Activated CD4-positive, alpha-beta T cell treated with anti-CD3 and anti-CD28 coated beads, Interleukin-10, Interleukin-2, amounts not matched to agents 100 ng/mL and 50 ng/mL, durations not matched to agents 16 hours and 8 hours (primary cell): ENCODE measurements around the gene GRAPL.
"Not testable (repeated sequence)": the region's sequence is repeated elsewhere in the genome, so short reads cannot be mapped to it uniquely, and the experiment has no call there.

Source experiments
- DNase-seq: peaks from one replicate; pipeline ENCODE4 v3.0.0-alpha.2; 2020

Gene GRAPL

GRCh38 chr17:19196382-19197204 is 69.2 kb downstream of the GRAPL start:
- DNase-seq: peak; percentile 0

- DNase-seq: not testable (repeated sequence)
These were observed 75.1 kb downstream of the GRAPL start for GRCh38 chr17:19202448-19202847.

GRCh38 chr17:19203429-19203828 is 76.0 kb downstream of the GRAPL start:
- not testable (repeated sequence) for DNase-seq
